Fibroblast of peridontal ligament (primary cell): ENCODE data around the gene SPDYE3.
"Not testable (repeated sequence)": the region's sequence is repeated elsewhere in the genome, so short reads cannot be mapped to it uniquely, and the experiment has no call there.

Source experiments
- DNase-seq: peaks from one replicate; pipeline ENCODE4 v3.0.0-alpha.2; 2010; ENCODE audit errors: extremely low read depth

SPDYE3 gene, protein sequence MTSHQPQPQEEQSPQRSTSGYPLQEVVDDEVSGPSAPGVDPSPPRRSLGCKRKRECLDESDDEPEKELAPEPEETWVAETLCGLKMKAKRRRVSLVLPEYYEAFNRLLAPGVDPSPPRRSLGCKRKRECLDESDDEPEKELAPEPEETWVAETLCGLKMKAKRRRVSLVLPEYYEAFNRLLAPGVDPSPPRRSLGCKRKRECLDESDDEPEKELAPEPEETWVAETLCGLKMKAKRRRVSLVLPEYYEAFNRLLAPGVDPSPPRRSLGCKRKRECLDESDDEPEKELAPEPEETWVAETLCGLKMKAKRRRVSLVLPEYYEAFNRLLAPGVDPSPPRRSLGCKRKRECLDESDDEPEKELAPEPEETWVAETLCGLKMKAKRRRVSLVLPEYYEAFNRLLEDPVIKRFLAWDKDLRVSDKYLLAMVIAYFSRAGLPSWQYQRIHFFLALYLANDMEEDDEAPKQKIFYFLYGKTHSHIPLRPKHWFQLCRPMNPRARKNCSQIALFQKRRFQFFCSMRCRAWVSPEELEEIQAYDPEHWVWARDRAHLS

DNA sequence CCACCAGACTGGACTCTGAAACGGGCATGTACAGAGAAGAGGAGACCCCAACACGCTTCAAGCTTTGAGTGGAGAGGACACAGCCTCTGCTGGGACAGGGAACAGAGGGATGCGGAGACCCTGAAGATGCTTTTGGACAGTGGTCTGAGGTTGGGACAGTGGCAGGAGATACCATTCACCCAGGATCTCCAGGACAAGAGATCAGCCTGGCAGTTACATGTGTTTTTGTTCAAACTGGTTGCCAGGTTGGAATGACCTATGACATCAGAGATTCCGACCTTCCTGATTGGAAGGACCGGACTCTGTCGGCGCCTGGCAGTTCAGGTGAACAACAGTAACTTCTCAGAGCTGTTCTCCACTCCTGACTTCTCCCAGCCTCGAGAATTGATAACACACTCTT lies at the start of gene SPDYE3:
TSS of gene SPDYE3 (plus strand) at position 301 of the 400 bp plus-strand sequence. CDS start 184 bp downstream, outside the sequence.
- DNase-seq, result not testable (repeated sequence)

- DNase-seq, result not testable (repeated sequence)
Observed at GRCh38 chr7:100259984-100260383, 47.5 kb upstream of the SPDYE3 start.

DNA sequence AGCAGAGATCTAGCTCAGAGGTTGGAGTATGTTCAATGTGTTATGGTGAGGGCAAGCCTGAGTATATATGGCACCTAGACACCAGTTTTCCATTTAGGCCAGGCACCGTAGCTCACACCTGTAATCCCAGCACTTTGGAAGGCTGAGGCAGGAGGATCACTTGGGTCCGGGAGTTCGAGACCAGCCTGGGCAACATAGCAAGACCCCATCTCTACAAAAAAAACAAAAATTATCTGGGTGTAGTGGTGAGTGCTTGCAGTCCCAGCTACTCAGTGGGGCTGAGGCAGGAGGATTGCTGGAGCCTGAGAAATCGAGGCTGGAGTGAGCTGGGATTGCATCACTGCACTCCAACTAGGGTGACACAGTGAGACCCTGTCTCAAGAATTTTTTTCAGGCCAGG lies 44.6 kb upstream of the SPDYE3 start:
- DNase-seq, result not testable (repeated sequence)

DNA sequence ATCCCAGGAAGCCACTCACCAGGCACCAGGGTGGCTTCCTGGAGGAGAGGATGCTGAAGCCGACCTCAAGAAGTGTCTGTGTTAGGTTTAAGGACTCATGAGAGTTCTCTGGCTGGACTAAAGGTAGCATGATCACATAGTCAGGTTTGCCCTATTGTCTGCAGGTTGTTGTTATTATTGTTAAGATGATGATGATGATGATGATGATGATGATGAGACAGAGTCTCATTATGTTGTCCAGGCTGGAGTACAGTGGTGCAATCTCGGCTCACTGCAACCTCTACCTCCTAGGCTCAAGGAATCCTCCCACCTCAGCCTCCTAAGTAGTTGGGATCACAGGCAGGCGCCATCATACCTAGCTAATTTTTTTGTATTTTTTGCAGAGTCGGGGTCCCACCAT lies 43.3 kb upstream of the SPDYE3 start:
- not testable (repeated sequence) for DNase-seq

- not testable (repeated sequence) for DNase-seq
Observed at GRCh38 chr7:100264669-100265165, 42.8 kb upstream of the SPDYE3 start.

DNA sequence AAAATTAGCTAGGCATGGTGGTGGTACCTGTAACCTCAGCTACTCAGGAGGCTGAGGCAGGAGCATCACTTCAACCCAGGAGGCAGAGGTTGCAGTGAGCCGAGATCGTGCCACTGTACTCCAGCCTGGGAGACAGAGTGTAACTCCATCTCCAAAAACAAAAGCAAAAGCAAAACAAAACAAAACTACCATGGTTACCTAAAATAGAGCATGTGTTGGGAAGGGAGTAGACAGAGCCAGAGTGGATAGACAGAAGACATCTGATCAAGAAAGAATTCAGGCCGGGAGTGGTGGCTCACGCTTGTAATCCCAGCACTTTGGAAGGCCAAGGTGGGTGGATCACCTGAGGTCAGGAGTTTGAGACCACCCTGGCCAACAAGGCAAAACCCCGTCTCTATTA lies 41.7 kb upstream of the SPDYE3 start:
- DNase-seq, result peak; percentile 16

DNA sequence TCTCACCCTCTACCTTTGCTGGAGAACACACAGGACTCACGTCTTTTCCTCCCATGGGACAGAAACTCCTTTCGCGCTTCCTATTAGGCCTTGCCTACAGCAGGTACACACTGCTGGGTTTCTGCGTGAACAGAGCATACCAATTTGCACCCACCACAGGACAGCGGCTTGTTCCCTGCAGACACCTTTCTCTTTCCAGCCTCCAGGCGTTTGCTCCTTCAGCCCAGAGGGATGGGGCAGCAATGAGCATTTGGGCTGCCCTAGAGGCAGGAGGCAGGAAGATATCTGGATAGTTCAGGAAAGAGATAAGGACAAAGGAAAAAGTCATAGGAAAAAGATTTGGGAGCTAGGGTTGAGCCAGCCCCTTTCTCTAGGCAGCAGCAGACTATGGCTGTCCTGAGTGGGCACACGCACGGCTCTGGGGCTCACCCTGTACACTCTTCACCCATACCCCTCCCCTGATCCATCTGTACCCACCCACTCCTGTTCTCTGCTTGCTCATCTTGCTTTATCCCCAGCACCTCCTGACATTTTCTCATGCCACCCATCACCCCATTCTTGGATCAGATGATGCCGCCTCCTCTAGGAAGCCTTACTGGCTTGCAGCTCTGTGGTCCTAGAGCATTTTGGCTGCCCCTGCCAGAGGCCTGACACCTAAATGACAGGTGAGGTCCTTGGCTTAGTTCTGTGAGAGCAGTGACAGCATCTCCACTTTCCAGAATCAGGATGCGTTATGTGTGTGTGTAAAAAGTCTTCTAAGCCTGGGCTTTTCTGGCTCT lies 40.7 kb upstream of the SPDYE3 start:
- DNase-seq, result no peak

DNA sequence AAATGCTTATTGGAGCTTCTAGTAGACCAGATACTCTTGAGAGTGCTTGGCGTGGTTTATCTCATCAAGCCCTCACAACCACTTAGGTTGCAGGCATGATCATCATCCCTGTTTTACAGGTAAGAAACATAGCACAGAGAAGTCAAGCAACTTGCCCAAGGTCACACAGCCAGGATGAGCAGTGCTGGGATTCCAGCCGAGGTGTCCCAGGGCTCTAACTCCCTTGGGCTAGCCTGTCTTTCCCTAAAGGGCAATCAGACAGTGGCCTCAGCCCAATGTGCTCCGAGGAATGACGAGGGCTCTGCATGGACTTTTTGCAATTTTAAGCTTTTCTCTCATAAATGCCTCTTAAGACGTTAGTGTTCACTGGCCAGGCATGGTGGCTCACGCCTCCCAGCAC lies 39.9 kb upstream of the SPDYE3 start:
- no peak for DNase-seq

GRCh38 chr7:100268882-100269281 lies 38.6 kb upstream of the SPDYE3 start:
- DNase-seq, result not testable (repeated sequence)

- not testable (repeated sequence) for DNase-seq
Observed at GRCh38 chr7:100269306-100270045, 38.0 kb upstream of the SPDYE3 start.

- DNase-seq, result not testable (repeated sequence)
Observed at GRCh38 chr7:100270046-100270918, 37.2 kb upstream of the SPDYE3 start.

DNA sequence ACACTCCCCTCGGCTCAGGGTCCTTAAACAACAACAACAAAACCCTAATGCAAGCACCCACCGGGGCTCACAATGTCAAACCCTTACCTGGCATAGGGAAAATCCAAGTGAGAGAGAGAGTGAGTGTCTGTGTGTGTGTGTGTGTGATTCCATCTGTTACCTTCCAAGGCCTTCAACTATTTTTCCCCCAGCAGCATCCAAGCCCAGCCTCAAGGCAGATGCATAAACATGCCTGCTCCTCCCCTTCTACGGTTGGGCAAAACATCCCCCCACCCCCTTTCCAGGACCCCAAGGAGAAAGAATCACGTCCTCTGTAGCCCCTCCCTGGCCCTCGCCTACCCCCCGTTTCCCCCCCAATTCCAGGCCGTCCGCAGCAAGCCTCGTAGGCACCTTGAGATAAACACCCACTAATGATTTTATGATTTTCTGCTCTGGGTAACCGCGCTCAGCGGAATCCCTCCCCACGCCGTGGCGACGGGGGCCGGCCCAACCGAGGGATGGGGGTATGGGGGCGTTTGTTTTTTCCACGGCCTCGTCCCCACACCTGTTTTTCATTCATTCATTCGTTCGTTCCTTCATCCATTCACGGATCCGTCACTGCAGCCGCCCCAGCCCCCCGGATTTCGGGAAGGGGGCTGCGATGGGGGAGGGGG lies 36.4 kb upstream of the SPDYE3 start:
- DNase-seq, result peak; percentile 11

DNA sequence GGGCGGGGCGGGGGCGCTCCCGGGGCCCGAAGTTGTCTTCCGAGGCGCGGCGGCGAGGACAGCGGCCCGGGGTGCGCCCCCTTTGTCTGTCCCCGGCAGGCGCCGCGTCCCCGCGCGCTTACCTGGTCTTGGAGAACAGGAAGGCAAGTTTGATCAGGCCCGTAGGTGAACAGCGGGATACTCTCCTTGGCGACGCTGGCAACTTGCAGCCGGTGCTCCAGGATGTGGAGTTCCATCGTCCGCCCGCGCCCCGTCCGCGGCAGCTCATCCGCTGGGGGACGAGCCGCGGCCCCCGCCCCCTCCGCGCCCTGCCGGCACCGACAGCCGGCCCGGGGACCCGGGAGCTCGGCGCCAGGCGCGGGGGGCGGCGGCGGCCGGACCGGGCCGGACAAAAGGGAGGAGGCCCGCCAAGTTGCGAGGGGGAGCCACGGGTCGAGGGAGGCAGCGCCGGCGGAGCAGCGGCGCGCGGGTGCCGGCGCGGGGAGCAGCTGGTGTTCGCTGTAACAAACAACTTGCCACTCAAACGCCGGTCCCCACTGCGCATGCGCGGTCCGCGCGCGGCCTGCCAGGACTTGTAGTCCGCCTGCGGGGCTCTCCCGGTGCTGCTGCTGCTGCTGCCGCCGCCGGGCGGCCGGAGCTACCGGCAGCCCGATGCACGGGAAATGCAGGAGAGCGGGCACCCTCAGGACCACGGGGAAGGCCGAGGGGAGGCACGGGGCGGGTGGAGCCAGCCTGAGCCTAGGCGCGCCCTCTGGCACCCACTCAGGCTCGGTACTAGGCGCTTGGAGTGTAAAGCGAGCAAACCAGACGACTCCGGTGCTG lies 35.6 kb upstream of the SPDYE3 start:
- peak; percentile 93 for DNase-seq

GRCh38 chr7:100272538-100272902 lies 35.0 kb upstream of the SPDYE3 start:
- not testable (repeated sequence) for DNase-seq

DNA sequence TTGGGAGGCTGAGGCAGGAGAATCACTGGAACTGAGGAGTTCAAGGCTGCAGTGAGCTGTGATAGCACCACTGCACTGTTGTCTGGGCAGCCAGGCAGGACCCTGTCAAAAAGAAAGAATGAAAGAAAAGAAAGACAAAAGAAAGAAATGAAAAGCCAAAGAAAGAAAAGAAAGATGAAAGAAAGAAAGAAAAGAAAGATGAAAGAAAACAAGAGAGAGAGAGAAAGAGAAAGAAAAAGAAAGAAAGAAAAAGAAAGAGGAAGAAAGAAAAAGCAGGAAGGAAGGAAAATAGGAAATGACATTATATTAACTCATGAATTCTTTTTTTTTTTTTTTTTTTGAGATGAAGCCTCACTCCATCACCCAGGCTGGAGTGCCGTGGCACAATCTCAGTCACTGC lies 32.4 kb upstream of the SPDYE3 start:
- DNase-seq, result no peak

DNA sequence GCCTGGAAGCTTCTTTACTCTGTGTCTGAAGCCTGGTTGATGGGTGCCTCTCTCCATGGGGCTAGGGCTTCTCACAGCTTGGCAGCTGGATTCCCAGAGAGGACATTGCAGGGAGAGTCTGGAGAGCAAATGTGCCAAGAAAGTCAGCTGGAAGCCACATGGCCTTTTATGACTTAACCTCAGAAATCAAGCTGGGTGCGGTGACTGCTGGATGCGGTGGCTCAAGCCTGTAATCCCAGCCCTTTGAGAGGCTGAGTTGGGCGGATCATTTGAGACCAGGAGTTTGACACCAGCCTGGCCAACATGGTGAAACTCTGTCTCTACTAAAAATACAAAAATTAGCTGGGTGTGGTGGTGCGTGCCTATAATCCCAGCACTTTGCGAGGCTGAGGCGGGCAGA lies 31.4 kb upstream of the SPDYE3 start:
- peak; percentile 13 for DNase-seq

DNA sequence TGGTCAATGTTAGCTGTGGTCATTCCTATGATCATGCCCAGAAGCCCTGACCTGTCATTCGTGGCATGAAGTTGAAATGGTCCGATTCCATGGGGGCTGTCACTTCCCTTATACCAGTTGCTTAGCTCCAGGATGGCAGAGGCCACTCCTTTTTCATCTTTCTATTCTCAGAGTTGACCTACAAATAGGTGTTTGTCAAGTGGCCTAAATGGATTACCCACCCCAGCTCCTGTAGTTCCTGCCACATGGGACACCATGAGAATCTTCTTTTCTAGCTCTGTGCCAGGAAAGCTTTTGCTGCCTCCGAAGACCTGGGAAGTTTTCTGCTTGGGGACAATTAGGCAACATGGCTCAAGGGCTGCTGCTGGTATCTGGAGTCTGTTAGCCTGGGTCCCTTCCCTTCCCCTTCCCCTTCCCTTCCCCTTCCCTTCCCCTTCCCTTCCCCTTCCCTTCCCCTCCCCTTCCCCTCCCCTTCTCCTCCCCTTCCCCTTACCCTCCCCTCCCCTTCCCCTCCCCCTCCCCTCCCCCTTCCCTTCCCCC lies 25.4 kb upstream of the SPDYE3 start:
- DNase-seq, result not testable (repeated sequence)

DNA sequence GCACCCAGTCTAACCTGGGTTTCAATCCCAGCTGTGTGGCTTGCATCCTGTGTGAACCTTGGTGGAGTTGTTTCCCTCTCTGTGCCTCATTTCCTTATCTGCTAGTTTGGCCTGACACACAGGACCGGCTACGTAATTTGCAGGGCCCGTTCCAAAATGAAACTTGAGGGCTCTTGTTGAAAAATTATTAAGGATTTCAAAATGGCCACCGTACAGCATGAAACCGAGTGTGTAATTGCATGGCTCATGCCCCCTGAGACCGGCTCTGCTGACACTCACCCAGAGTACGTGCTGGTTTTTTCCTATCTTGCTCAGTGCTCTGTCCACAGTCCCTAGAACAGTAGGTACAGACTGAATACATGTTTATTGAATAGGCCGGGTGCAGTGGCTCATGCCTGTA lies 24.4 kb upstream of the SPDYE3 start:
- DNase-seq, result not testable (repeated sequence)
